Fibroblast of peridontal ligament (primary cell): ENCODE data around the gene CT47C1.

ENCODE experiments used
- DNase-seq: peaks from one replicate; pipeline ENCODE4 v3.0.0-alpha.2; 2010; ENCODE audit errors: extremely low read depth

Gene CT47C1

GRCh38 chrX:119073911-119074310, 1.1 kb downstream of the CT47C1 start:
- no peak for DNase-seq

- DNase-seq = no peak
Observed at GRCh38 chrX:119075270-119076025, 2.7 kb downstream of the CT47C1 start.

- DNase-seq = no peak
Observed at GRCh38 chrX:119082278-119082677, 9.5 kb downstream of the CT47C1 start.

- no peak for DNase-seq
Observed at GRCh38 chrX:119084766-119085165, 12.0 kb downstream of the CT47C1 start.

GRCh38 chrX:119087121-119087520, 14.3 kb downstream of the CT47C1 start:
- DNase-seq = no peak

GRCh38 chrX:119089619-119090018, 16.8 kb downstream of the CT47C1 start:
- DNase-seq = no peak

- no peak for DNase-seq
Observed at GRCh38 chrX:119090627-119091026, 17.8 kb downstream of the CT47C1 start.

GRCh38 chrX:119093991-119094735, 21.4 kb downstream of the CT47C1 start:
- no peak for DNase-seq

- no peak for DNase-seq
Observed at GRCh38 chrX:119094819-119095218, 22.0 kb downstream of the CT47C1 start.

GRCh38 chrX:119095936-119096335, 23.1 kb downstream of the CT47C1 start:
- DNase-seq = no peak

- no peak for DNase-seq
Observed at GRCh38 chrX:119101168-119101567, 28.4 kb downstream of the CT47C1 start.

GRCh38 chrX:119105826-119106225, 33.0 kb downstream of the CT47C1 start:
- DNase-seq = peak; percentile 59

- DNase-seq = no peak
Observed at GRCh38 chrX:119107206-119107605, 34.4 kb downstream of the CT47C1 start.

GRCh38 chrX:119118780-119119395, 46.1 kb downstream of the CT47C1 start:
- DNase-seq = peak; percentile 48

GRCh38 chrX:119121341-119121740, 48.5 kb downstream of the CT47C1 start:
- DNase-seq = peak; percentile 28
